Fibroblast of mammary gland (primary cell): ENCODE measurements around the gene MORF4L1.

ENCODE experiments used
- DNase-seq: peaks from one replicate; pipeline ENCODE4 v3.0.0-alpha.2; 2010; ENCODE audit warnings: low read depth
- H3K4me3 ChIP-seq: 2 replicates; pipeline ENCODE4 v1.5.1; 2011; ENCODE audit warnings: low read depth, mild to moderate bottlenecking, low read length, moderate library complexity; ENCODE audit not compliant: control insufficient read depth
- CTCF ChIP-seq: conservative IDR thresholded peaks from 2 replicates; pipeline ENCODE4 v1.5.1; 2011; ENCODE audit warnings: low read depth, low read length, inconsistent platforms; ENCODE audit not compliant: control insufficient read depth, insufficient read depth

MORF4L1 gene

GRCh38 chr15:78904599-78905358, 32.1 kb downstream of the MORF4L1 start:
- DNase-seq, result no peak
- no peak for TF ChIP-seq CTCF
- H3K4me3 ChIP-seq, result no peak overlapping the region

- DNase-seq, result peak; percentile 92
- TF ChIP-seq CTCF, result no peak
- H3K4me3 ChIP-seq, result no peak overlapping the region
Observed at GRCh38 chr15:78906316-78906620, 33.6 kb downstream of the MORF4L1 start.

GRCh38 chr15:78907577-78907976, 34.9 kb downstream of the MORF4L1 start:
- DNase-seq, result no peak
- peak; percentile 25 for TF ChIP-seq CTCF
- H3K4me3 ChIP-seq, result no peak overlapping the region

- no peak for DNase-seq
- no peak for TF ChIP-seq CTCF
- H3K4me3 ChIP-seq, result no peak overlapping the region
Observed at GRCh38 chr15:78909160-78909695, 36.5 kb downstream of the MORF4L1 start.

DNA sequence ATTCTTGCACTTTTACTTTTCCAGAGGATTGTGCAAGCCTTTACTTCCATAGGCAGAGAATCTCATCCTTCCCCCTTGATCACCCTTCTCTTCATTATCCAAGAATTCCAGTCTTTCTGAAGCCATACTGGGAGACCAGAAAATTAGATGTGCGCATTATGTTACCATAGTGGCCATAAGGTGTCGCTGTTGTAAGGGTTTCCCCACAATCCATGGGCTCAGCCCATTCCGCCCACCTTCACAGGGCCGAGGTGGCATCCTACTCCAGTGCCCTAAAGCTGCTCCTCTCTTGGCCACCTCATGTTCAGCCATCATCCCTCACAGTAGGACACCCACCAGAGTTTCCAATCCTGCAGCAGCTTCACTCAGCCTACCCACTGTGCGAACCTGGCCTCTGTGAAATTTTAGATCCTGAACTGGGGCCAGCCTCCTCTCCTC, 37.1 kb downstream of the MORF4L1 start:
- no peak overlapping the region for H3K4me3 ChIP-seq
- peak; percentile 75 for TF ChIP-seq CTCF
- peak; percentile 55 for DNase-seq

- DNase-seq, result no peak
- no peak for TF ChIP-seq CTCF
- no peak overlapping the region for H3K4me3 ChIP-seq
Observed at GRCh38 chr15:78910271-78910670, 37.6 kb downstream of the MORF4L1 start.
